Sigmoid colon (tissue), 4 donors: ENCODE results near the gene GAREM2.

Source experiments
- EP300 ChIP-seq, 4 donors: sonication (generic); formaldehyde crosslinking; IDR thresholded peaks; one replicate each; pipeline ENCODE4 v1.6.1; 2017; ENCODE audit warnings: antibody characterized with exemption in 4 of 4
- POLR2A ChIP-seq, 2 donors: fragments of 450-650 bp; IDR thresholded peaks; one replicate each; pipeline ENCODE4 v1.6.1; 2016; ENCODE audit warnings: antibody characterized with exemption in 2 of 2, mild to moderate bottlenecking in 2 of 2, moderate library complexity in 2 of 2
- POLR2AphosphoS5 ChIP-seq, 4 donors: sonication (generic); formaldehyde crosslinking; IDR thresholded peaks; one replicate each; pipeline ENCODE4 v1.6.1; 2017; ENCODE audit warnings: antibody characterized with exemption in 4 of 4
- TF ChIP-seq, protein P1 (sequence below), 4 experiments: fragments of 450-650 bp in 3 of 4; fragments of 200-600 bp in 1 of 4; IDR thresholded peaks; one replicate each; pipeline ENCODE4 v1.5.1; 2016 to 2019; ENCODE audit warnings: antibody characterized with exemption in 4 of 4, mild to moderate bottlenecking in 3 of 4, moderate library complexity in 2 of 4

DNA sequence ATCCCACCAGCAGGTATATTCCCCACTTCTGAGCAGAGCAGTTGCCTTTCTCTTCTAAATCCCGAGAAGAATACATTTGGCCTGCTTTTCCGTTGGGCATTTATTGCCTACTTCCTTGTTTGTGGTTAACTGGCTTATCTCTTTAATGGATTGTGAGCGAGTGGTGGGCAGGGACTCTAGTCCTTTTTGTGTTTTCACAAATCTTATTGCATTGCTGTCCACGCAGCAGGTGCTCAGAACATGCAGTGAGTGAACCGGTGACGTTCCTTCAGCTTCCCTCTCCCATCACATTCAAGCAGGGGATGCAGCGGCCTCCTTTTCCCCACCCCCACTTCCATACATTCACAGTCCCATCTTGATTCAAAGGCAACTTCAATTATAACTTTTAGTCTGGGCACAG, 28.9 kb upstream of the GAREM2 start:
- TF ChIP-seq, protein P1, sequence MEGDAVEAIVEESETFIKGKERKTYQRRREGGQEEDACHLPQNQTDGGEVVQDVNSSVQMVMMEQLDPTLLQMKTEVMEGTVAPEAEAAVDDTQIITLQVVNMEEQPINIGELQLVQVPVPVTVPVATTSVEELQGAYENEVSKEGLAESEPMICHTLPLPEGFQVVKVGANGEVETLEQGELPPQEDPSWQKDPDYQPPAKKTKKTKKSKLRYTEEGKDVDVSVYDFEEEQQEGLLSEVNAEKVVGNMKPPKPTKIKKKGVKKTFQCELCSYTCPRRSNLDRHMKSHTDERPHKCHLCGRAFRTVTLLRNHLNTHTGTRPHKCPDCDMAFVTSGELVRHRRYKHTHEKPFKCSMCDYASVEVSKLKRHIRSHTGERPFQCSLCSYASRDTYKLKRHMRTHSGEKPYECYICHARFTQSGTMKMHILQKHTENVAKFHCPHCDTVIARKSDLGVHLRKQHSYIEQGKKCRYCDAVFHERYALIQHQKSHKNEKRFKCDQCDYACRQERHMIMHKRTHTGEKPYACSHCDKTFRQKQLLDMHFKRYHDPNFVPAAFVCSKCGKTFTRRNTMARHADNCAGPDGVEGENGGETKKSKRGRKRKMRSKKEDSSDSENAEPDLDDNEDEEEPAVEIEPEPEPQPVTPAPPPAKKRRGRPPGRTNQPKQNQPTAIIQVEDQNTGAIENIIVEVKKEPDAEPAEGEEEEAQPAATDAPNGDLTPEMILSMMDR (IDR thresholded peaks at IDR 0.05) = no peak
- TF ChIP-seq EP300 (IDR thresholded peaks at IDR 0.05) (no peak), POLR2A (IDR thresholded peaks at IDR 0.05) (no peak), POLR2AphosphoS5 (IDR thresholded peaks at IDR 0.05) (no peak)
